Mesothelial cell of epicardium (in vitro differentiated cells): Measurements from ENCODE around the gene PPFIA1. TPM values are rescaled to one million over a fixed set of nuclear protein-coding genes. Genes with fewer than 3 reads are reported as not detected.
A peak's percentile ranks its signal among the peaks of the same experiment; 100 is the strongest.

ENCODE experiments used
- DNase-seq, 2 experiments: peaks; one replicate each; pipeline ENCODE4 v3.0.0; 2021; ENCODE audit warnings: low spot score in 2 of 2; ENCODE audit not compliant: unreplicated experiment in 2 of 2
- H3K27ac Mint-ChIP-seq: 2 replicates; pipeline ENCODE4 v1.8.0; 2021; ENCODE audit warnings: mixed read lengths
- H3K27me3 Mint-ChIP-seq: 2 replicates; pipeline ENCODE4 v1.8.0; 2021; ENCODE audit warnings: low read depth, mixed read lengths
- H3K36me3 Mint-ChIP-seq: 2 replicates; pipeline ENCODE4 v1.8.0; 2021; ENCODE audit warnings: mixed read lengths
- H3K4me1 Mint-ChIP-seq: 2 replicates; pipeline ENCODE4 v1.8.0; 2021; ENCODE audit warnings: mixed read lengths
- H3K4me3 Mint-ChIP-seq: 2 replicates; pipeline ENCODE4 v1.8.0; 2021; ENCODE audit warnings: mild to moderate bottlenecking, moderate library complexity, mixed read lengths
- H3K9me3 Mint-ChIP-seq: 2 replicates; pipeline ENCODE4 v1.8.0; 2021; ENCODE audit warnings: mixed read lengths
- total RNA-seq: library from RNA; stranded (reverse); gene quantifications from 3 replicates; pipeline ENCODE4 v1.2.1, GENCODE V29; 2021
- TF ChIP-seq, protein P1 (sequence below): fragments of 200-600 bp; sonication (generic); IDR thresholded peaks from one replicate; pipeline ENCODE4 v1.5.0; 2021; ENCODE audit warnings: antibody characterized with exemption; ENCODE audit not compliant: unreplicated experiment

Gene PPFIA1
- total RNA-seq, 1 donor from 2014 or later: 59.1 TPM

DNA sequence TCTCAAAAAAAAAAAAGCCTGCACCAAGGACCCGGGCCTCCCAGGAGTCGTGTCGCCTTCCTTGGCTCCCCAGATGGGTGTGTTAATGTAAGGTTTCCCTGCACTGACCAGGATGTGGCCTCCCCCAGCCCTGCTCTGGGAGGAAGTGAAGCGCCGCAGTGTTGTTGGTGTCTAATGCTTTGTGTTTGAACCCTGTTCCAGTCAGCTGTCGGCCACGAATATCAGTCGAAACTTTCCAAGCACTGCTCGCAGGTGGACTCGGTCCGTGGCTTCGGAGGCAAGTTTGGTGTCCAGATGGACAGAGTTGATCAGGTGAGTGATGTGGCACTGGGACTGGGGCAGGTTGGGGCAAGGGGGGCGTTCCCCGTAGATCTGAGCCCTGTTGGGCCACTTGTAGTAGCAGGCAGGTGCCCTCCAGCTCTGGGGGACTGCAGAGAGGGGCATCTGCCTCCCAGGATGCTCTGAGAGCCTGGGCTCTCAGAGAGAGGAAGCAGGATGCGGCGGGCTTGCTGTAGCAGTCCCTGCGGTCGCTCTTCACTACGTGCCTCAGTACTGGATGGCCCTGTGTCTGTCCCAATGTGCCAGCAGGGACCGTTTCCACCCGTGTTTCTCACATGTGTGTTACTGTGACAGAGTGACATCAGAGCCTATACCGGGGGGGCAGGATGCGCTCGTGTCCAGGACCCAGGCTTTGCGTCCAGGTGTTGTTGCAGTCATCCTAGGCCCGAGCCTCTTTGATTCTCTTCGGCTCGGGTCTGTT lies 144.0 kb downstream of the PPFIA1 start:
- H3K27me3 Mint-ChIP-seq: no peaks in the 10 kb centered on the region
- TF ChIP-seq, protein P1, sequence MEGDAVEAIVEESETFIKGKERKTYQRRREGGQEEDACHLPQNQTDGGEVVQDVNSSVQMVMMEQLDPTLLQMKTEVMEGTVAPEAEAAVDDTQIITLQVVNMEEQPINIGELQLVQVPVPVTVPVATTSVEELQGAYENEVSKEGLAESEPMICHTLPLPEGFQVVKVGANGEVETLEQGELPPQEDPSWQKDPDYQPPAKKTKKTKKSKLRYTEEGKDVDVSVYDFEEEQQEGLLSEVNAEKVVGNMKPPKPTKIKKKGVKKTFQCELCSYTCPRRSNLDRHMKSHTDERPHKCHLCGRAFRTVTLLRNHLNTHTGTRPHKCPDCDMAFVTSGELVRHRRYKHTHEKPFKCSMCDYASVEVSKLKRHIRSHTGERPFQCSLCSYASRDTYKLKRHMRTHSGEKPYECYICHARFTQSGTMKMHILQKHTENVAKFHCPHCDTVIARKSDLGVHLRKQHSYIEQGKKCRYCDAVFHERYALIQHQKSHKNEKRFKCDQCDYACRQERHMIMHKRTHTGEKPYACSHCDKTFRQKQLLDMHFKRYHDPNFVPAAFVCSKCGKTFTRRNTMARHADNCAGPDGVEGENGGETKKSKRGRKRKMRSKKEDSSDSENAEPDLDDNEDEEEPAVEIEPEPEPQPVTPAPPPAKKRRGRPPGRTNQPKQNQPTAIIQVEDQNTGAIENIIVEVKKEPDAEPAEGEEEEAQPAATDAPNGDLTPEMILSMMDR: no peak
- H3K4me3 Mint-ChIP-seq: no peak overlapping the region
- H3K9me3 Mint-ChIP-seq: no peaks in the 10 kb centered on the region
- DNase-seq: no peak
- H3K36me3 Mint-ChIP-seq: peaks cover 54% of the 10 kb centered on the region
- peaks cover 8% of the 10 kb centered on the region for H3K4me1 Mint-ChIP-seq
- no peak overlapping the region for H3K27ac Mint-ChIP-seq

DNA sequence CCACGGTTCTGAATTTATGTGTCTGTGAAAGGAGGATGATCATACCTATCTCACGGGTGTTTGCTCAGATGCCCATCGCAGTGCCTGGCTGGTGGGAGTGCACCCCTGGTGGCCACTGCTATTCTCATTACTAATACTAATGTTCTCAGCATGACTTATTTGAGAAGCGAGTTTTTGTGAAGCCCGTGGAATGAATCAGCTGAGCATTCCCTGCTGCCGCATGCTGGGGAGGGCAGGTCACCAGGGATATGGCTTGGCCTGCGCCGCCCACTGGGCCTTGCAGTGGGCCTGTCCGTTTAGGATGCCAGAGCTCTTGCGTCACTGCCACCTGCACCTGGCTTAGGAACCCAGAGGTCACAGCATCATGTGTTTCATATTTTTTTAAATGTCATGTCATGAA lies 144.7 kb downstream of the PPFIA1 start:
- H3K36me3 Mint-ChIP-seq: peaks cover 57% of the 10 kb centered on the region
- no peaks in the 10 kb centered on the region for H3K27me3 Mint-ChIP-seq
- H3K27ac Mint-ChIP-seq: peak overlapping the region; percentile 36
- TF ChIP-seq, protein P1: no peak
- H3K4me3 Mint-ChIP-seq: no peak overlapping the region
- no peaks in the 10 kb centered on the region for H3K9me3 Mint-ChIP-seq
- DNase-seq: no peak
- H3K4me1 Mint-ChIP-seq: peaks cover 8% of the 10 kb centered on the region

DNA sequence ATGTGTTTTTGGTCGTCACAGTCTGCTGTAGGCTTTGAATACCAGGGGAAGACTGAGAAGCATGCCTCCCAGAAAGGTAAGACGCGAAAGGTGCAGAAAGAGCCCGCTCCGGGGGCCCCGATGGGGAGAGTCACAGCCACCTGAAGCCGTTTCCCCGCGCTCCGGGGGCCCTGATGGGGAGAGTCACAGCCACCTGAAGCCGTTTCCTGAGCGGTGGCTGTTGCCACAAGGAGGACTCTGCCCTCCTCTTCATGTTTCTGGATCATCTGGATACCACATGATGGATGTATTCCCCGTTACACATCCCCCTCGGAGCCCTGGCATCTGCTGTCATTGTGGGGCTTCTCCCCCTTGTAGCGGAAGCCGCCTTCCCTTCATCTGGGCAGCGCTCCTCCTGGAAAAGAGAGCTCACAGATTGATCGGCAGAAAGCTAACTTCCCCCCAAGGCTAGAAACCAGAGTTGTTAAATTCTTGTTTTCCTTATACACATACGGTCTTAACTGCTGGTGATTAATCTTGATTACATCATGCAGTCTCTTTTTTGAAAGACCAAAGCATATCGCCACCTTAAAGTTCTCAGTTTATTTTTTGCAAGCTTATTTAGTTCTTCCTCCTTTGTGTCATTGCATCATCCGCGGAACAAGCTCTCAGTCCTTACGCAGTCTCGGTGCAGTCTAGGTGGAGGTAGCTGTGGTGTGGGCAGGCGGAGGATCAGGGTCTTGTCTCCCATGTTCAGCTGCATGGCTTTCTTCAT lies 145.3 kb downstream of the PPFIA1 start:
- no peaks in the 10 kb centered on the region for H3K27me3 Mint-ChIP-seq
- TF ChIP-seq, protein P1: no peak
- no peak for DNase-seq
- peaks cover 8% of the 10 kb centered on the region for H3K4me1 Mint-ChIP-seq
- no peaks in the 10 kb centered on the region for H3K9me3 Mint-ChIP-seq
- no peak overlapping the region for H3K4me3 Mint-ChIP-seq
- peak overlapping the region; percentile 44 for H3K27ac Mint-ChIP-seq
- H3K36me3 Mint-ChIP-seq: peaks cover 53% of the 10 kb centered on the region

DNA sequence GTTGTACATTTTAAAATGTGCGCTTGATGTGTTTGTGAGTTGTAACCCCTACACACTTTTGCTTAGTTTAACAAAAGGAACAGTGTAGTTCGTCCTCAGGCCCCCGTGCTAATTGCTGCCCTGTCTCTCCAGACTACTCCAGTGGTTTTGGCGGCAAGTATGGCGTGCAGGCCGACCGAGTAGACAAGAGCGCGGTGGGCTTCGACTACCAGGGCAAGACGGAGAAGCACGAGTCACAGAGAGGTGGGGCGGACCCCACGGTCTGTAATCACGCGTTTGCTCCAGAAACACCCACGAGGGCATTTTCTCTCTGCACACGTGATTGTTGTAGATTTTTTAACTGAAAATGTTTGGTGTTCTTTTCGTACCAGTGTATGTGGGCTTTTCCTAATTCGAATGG lies 146.4 kb downstream of the PPFIA1 start:
- TF ChIP-seq, protein P1: no peak
- H3K4me3 Mint-ChIP-seq: no peak overlapping the region
- DNase-seq: no peak
- no peak overlapping the region for H3K27ac Mint-ChIP-seq
- H3K4me1 Mint-ChIP-seq: peaks cover 8% of the 10 kb centered on the region
- H3K9me3 Mint-ChIP-seq: no peaks in the 10 kb centered on the region
- no peaks in the 10 kb centered on the region for H3K27me3 Mint-ChIP-seq
- peaks cover 52% of the 10 kb centered on the region for H3K36me3 Mint-ChIP-seq

DNA sequence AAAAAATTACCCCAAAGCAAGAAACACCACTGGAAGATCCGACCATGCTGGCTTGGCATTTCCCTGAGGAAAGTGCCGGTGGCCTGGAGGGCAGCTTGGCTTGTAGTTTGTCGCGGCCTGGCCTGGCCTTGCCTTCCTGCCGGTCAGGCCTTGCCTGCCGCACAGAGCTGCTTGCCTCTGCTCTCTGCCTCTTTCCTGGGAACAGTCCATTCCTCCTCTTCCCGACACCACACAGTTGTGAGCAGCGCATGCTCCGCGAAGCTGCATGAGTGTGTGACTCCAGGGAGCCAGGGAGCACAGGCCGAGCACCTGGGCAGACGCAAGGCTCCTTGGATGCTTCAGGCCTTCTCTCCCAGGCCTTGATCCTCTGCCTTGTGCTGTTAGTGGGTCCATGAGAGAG lies 147.6 kb downstream of the PPFIA1 start:
- Mint-ChIP-seq H3K4me3 (no peak overlapping the region), H3K4me1 (peaks cover 8% of the 10 kb centered on the region), H3K9me3 (no peaks in the 10 kb centered on the region), H3K27me3 (no peaks in the 10 kb centered on the region), H3K36me3 (peaks cover 52% of the 10 kb centered on the region), H3K27ac (no peak overlapping the region)
- no peak for DNase-seq
- TF ChIP-seq, protein P1: no peak
